Thyroid gland (tissue), 4 donors: ENCODE measurements around the gene SCN5A. TPM values are rescaled to one million over a fixed set of nuclear protein-coding genes. Genes with fewer than 3 reads are reported as not detected.

ENCODE experiments used
- DNase-seq, 2 donors: peaks; one replicate each; pipeline ENCODE4 v3.0.0-alpha.2; 2019
- H3K27ac ChIP-seq, 3 donors: fragments of 200-600 bp; sonication (generic); 1 replicate in 2 of 3; 2 replicates in 1 of 3; pipeline ENCODE4 v1.5.1; 2016 to 2019; ENCODE audit warnings: mild to moderate bottlenecking in 1 of 3, moderate library complexity in 1 of 3
- H3K27me3 ChIP-seq: fragments of 200-600 bp; sonication (generic); one replicate; pipeline ENCODE4 v1.5.1; 2019
- H3K36me3 ChIP-seq, 2 donors: fragments of 200-600 bp; sonication (generic); one replicate each; pipeline ENCODE4 v1.5.1; 2016 to 2019
- H3K4me1 ChIP-seq, 2 donors: fragments of 200-600 bp; sonication (generic); one replicate each; pipeline ENCODE4 v1.5.1; 2017 to 2019
- H3K4me3 ChIP-seq, 3 donors: fragments of 200-600 bp; sonication (generic); replicated peaks in 1 of 3; 1 replicate in 2 of 3; 2 replicates in 1 of 3; pipeline ENCODE4 v1.5.1; 2016; ENCODE audit warnings: mild to moderate bottlenecking in 1 of 3
- H3K9me3 ChIP-seq: fragments of 200-600 bp; sonication (generic); one replicate; pipeline ENCODE4 v1.5.1; 2017
- POLR2A ChIP-seq, 2 donors: fragments of 450-650 bp; IDR thresholded peaks; one replicate each; pipeline ENCODE4 v1.6.1; 2017; ENCODE audit warnings: antibody characterized with exemption in 2 of 2, mild to moderate bottlenecking in 2 of 2, moderate library complexity in 1 of 2
- WGBS, 2 donors: methylation state at CpG; one replicate each; pipeline ENCODE4 v1.1.5; 2017; 5-methylcytosine and 5-hydroxymethylcytosine counted together
- intact Hi-C: fragments of 100-400 bp; cut with DNase I; formaldehyde crosslinking; loops from one replicate; pipeline ENCODE4 v1.15.1; 2023
- total RNA-seq, 4 donors: library from RNA; depleted of rRNA; stranded (reverse); fragments of >200 nt; gene quantifications; one replicate each; pipeline ENCODE4 v1.2.3, GENCODE V29; 2016
- TF ChIP-seq, protein P1 (sequence below), 6 experiments: fragments of 200-600 bp in 3 of 6; fragments of 450-650 bp in 3 of 6; sonication (generic) in 3 of 6; IDR thresholded peaks; one replicate each; pipeline ENCODE4 v1.5.1; 2016 to 2019; ENCODE audit warnings: antibody characterized with exemption in 6 of 6, mild to moderate bottlenecking in 2 of 6, inconsistent platforms in 1 of 6, moderate library complexity in 1 of 6

SCN5A gene
- total RNA-seq, result 1 to 10 TPM in 2 of 4 donors, under 1 TPM in 2; 0.13 to 1.9 (median 1.1) TPM

- no peak for TF ChIP-seq POLR2A (IDR thresholded peaks at IDR 0.05)
- TF ChIP-seq, protein P1, sequence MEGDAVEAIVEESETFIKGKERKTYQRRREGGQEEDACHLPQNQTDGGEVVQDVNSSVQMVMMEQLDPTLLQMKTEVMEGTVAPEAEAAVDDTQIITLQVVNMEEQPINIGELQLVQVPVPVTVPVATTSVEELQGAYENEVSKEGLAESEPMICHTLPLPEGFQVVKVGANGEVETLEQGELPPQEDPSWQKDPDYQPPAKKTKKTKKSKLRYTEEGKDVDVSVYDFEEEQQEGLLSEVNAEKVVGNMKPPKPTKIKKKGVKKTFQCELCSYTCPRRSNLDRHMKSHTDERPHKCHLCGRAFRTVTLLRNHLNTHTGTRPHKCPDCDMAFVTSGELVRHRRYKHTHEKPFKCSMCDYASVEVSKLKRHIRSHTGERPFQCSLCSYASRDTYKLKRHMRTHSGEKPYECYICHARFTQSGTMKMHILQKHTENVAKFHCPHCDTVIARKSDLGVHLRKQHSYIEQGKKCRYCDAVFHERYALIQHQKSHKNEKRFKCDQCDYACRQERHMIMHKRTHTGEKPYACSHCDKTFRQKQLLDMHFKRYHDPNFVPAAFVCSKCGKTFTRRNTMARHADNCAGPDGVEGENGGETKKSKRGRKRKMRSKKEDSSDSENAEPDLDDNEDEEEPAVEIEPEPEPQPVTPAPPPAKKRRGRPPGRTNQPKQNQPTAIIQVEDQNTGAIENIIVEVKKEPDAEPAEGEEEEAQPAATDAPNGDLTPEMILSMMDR (IDR thresholded peaks at IDR 0.05), result no peak
- Histone ChIP-seq H3K27me3 (no peaks in the 10 kb centered on the region), H3K4me3 (peak within 1 kb of the TSS in 2 of 3 donors; percentile 24 to 44), H3K36me3 (no peaks in the 10 kb centered on the region), H3K9me3 (no peaks in the 10 kb centered on the region), H3K4me1 (peaks cover 7 to 18% of the 10 kb centered on the region in 2 donors), H3K27ac (no peak within 1 kb of the TSS)
- 0 to 11% methylated on average over 6 to 13 of the region's 76 CpGs for WGBS, 2 donors
- peak; percentile 49 to 51 for DNase-seq
- intact Hi-C loops, result loop anchor here (5.0 kb wide), 1 partner anchor 127 kb away; no protein-coding TSS in a partner anchor
Observed at GRCh38 chr3:38649500-38650247, at the start of gene SCN5A. SCN5A (minus strand) TSS chr3:38649687; CDS start chr3:38633307, 16,380 bp downstream.

GRCh38 chr3:38698760-38699159, 49.3 kb upstream of the SCN5A start:
- Histone ChIP-seq H3K27me3 (no peaks in the 10 kb centered on the region), H3K4me1 (no peaks in the 10 kb centered on the region), H3K36me3 (no peaks in the 10 kb centered on the region), H3K4me3 (no peak overlapping the region), H3K27ac (no peak overlapping the region), H3K9me3 (no peaks in the 10 kb centered on the region)
- WGBS, 2 donors, result 75 to 85% methylated on average over 5 of the region's 5 CpGs
- TF ChIP-seq, protein P1 (IDR thresholded peaks at IDR 0.05), result no peak
- TF ChIP-seq POLR2A (IDR thresholded peaks at IDR 0.05), result no peak
- intact Hi-C loops, result no loop called here
- DNase-seq, result no peak

- DNase-seq, result no peak
- intact Hi-C loops, result no loop called here
- Histone ChIP-seq H3K4me1 (no peaks in the 10 kb centered on the region), H3K4me3 (no peak overlapping the region), H3K27me3 (no peaks in the 10 kb centered on the region), H3K27ac (no peak overlapping the region), H3K36me3 (no peaks in the 10 kb centered on the region), H3K9me3 (no peaks in the 10 kb centered on the region)
- WGBS, 2 donors, result 95 to 96% methylated on average over 12 of the region's 12 CpGs
- TF ChIP-seq, protein P1 (IDR thresholded peaks at IDR 0.05), result no peak
- no peak for TF ChIP-seq POLR2A (IDR thresholded peaks at IDR 0.05)
Observed at GRCh38 chr3:38698061-38698460, 48.6 kb upstream of the SCN5A start.

- intact Hi-C loops, result no loop called here
- WGBS, 2 donors, result 73 to 75% methylated on average over 2 of the region's 2 CpGs
- Histone ChIP-seq H3K36me3 (no peaks in the 10 kb centered on the region), H3K27me3 (no peaks in the 10 kb centered on the region), H3K27ac (no peak overlapping the region), H3K9me3 (no peaks in the 10 kb centered on the region), H3K4me1 (no peaks in the 10 kb centered on the region), H3K4me3 (no peak overlapping the region)
- no peak for TF ChIP-seq POLR2A (IDR thresholded peaks at IDR 0.05)
- TF ChIP-seq, protein P1 (IDR thresholded peaks at IDR 0.05), result no peak
- no peak for DNase-seq
Observed at GRCh38 chr3:38696034-38696433, 46.5 kb upstream of the SCN5A start.

GRCh38 chr3:38690185-38690584, 40.7 kb upstream of the SCN5A start:
- Histone ChIP-seq H3K9me3 (no peaks in the 10 kb centered on the region), H3K36me3 (no peaks in the 10 kb centered on the region), H3K27ac (no peak overlapping the region), H3K27me3 (no peaks in the 10 kb centered on the region), H3K4me3 (no peak overlapping the region), H3K4me1 (no peaks in the 10 kb centered on the region)
- intact Hi-C loops, result no loop called here
- 92% methylated on average over 2 of the region's 2 CpGs for WGBS, 2 donors
- no peak for DNase-seq
- TF ChIP-seq, protein P1 (IDR thresholded peaks at IDR 0.05), result no peak
- TF ChIP-seq POLR2A (IDR thresholded peaks at IDR 0.05), result no peak
